Adipose tissue (tissue), 3 donors: ENCODE results near the gene TMEM132D. TPM values are rescaled to one million over a fixed set of nuclear protein-coding genes. Genes with fewer than 3 reads are reported as not detected.

Experiments used
- H3K27ac ChIP-seq: one replicate; pipeline ENCODE4 v1.5.1; 2013; ENCODE audit warnings: low read depth, low read length
- WGBS, 3 donors: extraction: QIAGEN DNeasy Blood & Tissue Kit; methylation state at CpG; one replicate each; pipeline ENCODE4 v1.1.7; 2013; 5-methylcytosine and 5-hydroxymethylcytosine counted together
- polyA plus RNA-seq, 3 donors: library from polyadenylated mRNA; stranded (reverse); fragments of 200-250 nt; gene quantifications; one replicate each; pipeline ENCODE4 v1.2.3, GENCODE V29; 2013
- donor health status: healthy with polysubstance abuse.
- donor health status: Bipolar disorder and iron deficiency.
- donor health status: healthy.

The TMEM132D gene
- polyA plus RNA-seq, 3 donors, result 0.11 to 0.13 TPM; not detected in 1

DNA sequence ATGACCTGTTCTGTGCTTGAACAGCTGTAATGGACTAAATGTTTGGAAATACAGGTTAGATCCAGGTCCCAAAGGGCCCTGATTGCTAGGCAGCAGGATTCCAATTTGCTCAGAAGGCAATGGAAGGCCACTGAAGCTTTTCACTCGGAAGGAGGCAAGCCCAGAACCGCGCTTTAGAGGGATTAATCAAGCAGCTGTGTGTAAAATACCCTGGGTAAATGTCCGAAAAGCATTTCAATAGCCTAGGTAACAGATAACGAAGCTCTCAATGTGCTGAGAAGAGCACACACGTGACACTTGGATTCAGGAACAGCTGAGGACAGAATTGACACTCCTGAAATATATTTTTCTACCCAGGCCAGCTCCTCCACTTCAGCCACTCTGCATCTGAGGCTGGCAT lies 436.1 kb downstream of the TMEM132D start:
- WGBS, 3 donors, result 49 to 85% (median 78%) methylated on average over 6 of the region's 6 CpGs
- H3K27ac ChIP-seq, result no peak overlapping the region

DNA sequence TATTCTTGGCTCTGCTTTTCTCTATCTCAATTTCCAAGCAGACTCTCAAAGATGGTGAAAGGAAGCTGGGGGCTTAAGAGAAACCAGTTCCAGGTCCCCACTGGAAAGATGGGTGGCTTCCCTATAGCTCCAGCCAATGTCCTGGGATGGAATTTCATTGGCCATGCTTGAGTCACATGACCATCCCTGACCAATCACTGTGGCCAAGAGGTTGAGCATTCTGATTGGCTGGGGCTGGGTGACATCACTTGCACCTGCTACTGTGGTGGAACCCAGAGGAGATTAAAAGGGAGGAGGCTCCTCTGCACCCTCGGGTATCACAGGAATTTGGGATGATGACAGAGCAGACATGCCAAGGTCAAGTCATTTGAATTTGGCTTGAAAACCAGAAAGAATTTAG lies 436.5 kb downstream of the TMEM132D start:
- 50 to 59% (median 52%) methylated on average over 1 of the region's 1 CpG for WGBS, 3 donors

DNA sequence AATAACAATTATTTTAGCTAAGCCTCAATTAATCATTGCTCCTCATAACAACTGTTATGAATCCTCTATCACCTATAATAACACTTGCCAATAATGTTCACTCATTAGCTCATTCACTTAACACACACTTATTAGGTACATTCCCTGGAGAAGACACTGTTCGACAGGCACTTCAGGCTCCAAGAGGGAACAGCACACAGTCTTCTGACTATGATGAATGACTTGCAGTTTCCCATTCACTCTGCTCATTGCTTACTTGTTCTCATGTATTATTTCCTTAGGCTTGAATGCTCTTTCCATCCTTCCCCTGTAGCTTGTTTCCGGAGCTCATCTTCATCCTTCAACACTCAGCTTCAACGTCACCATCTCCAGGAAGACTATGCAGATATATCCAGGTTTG lies 437.3 kb downstream of the TMEM132D start:
- H3K27ac ChIP-seq, result no peak overlapping the region
- 63 to 67% (median 64%) methylated on average over 3 of the region's 3 CpGs for WGBS, 3 donors

More for the DNA sequence above, 436.5 kb downstream of the TMEM132D start:
- H3K27ac ChIP-seq, result no peak overlapping the region

DNA sequence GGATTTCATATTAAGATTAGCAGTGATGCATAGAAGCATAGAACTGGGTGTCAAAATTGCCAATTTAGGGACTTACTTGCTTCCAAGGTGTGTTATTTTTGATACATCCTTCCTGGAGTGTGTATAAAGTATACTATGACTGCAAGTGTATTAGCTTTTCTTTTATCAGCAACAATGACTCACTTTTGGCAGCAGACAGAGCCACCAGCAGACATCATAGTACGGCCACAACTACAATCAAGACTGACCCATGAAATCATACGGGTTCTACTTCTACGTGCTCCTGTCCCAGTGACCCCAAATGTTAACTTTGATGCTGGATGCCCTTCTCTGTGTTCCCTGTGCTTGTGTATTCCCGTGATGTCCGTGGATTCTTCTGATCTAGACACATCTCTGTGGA lies 443.9 kb downstream of the TMEM132D start:
- no peak overlapping the region for H3K27ac ChIP-seq
- WGBS, 3 donors, result 73 to 80% (median 75%) methylated on average over 5 of the region's 5 CpGs

DNA sequence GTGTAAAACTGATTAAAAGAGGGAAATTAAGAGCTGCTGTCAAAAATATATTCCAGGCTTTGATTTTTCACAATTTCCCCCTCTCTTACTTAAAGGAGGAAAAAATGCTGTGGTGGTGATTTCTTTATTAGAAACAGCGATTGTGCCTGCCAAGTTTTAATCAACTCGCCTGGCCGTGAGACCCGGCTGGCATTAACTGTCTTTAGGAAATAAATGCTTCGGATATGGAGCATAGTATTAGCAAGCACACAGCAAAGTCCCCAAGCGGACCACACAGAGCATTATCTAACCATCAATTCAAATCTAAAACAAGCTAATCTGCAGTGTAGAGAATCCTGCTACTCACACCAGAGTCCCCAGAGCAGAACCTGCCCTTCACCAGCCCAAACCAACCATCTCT lies 457.1 kb downstream of the TMEM132D start:
- H3K27ac ChIP-seq, result no peak overlapping the region
- WGBS, 3 donors, result 65 to 70% (median 67%) methylated on average over 6 of the region's 6 CpGs

DNA sequence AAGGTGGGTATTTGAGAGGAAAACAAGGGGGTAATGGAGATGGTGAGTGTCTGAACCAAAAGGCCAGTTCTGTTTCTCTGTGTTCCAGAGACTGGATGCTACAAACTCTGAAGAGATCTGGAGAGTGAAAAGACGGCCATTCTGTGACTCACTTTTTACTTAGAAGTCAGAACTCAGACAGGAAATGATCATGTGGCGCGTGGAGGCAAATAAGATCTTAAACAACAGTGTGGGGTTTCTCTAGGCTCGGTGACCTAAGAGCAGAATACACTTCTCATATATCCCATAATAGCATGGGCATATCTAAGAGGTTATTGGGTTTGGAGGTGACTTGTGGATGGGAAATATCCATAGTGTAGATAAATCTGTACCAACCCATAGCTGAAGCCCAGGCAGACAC lies 463.5 kb downstream of the TMEM132D start:
- 65 to 74% (median 72%) methylated on average over 4 of the region's 4 CpGs for WGBS, 3 donors
- no peak overlapping the region for H3K27ac ChIP-seq

DNA sequence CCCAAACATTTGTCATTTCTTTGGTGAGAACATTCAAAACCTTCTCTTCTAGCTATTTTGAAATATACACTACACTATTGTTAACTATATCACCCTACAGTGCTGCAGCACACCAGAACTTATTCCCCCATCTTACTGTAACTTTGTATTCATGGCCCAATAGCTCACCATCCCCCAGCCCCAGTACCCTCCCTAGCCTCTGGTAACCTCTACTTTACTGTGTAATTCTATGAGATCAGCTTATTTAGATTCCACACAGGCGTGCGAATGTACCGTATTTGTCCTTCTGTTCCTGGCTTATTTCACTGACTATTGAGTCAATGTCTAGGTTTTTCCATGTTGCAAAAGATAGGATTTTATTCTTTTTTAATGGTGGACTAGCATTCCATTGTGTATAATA lies 469.0 kb downstream of the TMEM132D start:
- no peak overlapping the region for H3K27ac ChIP-seq
- 90 to 94% (median 92%) methylated on average over 3 of the region's 3 CpGs for WGBS, 3 donors

DNA sequence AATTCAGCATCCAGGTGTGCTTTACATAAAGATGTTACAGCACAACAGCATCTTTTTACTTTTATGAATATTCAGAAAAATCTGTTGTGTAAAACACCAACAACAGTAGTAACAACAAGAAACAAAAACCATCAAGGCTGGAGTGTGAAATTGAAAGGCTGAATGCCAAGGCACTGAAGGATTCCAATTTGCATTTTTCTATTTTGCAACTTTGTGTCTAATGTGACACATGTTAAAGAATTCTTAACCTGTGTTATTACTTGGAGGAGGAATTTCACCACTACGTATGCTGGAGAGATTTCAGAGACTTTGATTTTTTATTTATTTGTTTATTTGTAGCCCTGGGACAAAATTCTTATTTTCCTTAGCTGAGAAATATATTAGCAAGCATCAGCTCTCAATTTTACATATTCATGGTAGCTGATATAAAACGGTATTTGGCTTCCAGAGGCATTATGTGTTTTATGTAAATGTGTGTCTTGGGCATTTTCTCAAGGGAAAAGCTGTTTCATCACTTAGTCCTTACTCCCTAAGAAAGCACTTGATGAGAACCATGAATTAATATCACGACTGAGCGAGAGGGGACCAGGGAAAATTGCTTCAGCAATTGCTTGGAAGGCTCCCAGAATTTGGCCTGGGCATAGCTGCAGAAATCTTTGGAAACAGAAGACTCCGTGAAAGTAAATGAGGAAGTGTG lies 475.4 kb downstream of the TMEM132D start:
- 49 to 59% (median 58%) methylated on average over 5 of the region's 5 CpGs for WGBS, 3 donors

DNA sequence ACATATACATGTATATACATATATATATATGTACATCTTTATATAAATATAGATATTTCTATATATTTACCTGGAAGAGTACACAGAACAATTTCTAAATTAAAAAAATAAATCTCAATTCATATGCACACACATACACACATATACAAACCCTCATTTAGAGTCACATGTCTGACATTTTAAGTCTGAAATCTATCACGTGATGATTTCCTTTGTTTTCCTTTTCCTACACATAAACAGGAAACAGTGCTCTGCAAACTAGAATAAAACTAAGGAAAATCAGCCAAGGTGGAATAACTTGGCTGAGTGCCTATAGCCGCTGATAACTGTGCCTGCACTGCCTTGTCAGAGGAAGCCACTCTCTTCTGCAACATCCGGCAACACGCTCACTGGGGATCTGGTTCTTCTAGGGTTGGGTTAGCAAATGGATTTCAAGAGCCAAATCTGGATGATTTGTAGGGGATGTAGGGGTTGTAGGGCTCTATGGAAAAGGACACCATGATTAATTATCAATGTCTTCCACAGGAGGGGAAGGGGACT lies 480.7 kb downstream of the TMEM132D start:
- 32 to 45% (median 43%) methylated on average over 4 of the region's 4 CpGs for WGBS, 3 donors
- no peak overlapping the region for H3K27ac ChIP-seq

More for the DNA sequence above, 475.4 kb downstream of the TMEM132D start:
- no peak overlapping the region for H3K27ac ChIP-seq

DNA sequence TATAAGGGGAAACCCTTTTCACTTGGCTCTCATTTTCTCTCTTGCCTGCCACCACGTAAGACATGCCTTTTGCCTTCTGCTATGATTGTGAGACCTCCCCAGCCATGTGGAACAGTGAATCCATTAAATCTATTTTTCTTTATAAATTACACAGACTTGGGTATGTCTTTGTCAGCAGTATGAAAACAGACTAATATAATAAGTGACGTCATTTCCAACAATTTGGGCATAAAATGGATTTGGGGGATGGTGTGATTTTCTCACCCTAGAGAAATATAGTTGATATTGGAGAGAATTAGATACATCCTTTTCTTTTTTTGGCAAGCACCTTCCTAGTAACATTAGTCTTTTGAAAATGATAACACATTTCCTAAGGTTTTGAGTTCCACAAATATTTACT lies 490.5 kb downstream of the TMEM132D start:
- WGBS, 3 donors, result 55 to 71% (median 66%) methylated on average over 2 of the region's 2 CpGs
- no peak overlapping the region for H3K27ac ChIP-seq

DNA sequence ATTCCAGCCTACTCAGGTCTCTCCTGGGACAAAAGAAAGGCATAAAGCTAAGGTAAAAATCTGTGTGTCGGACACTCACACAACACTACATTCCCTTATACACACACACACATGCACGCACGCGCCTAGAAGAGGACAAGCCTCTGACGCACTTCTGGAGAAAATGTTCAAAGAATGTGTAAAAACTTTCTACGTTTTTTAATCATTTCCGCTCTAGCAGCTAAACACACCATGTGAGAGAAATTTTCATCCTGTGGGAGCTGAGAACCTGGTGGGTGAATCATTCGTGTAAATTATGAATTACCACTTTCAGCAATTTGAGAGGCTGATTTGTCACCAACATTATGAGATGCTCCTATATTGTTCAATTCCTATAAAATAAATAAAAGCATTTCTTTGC lies 494.5 kb downstream of the TMEM132D start:
- 57 to 83% (median 77%) methylated on average over 8 of the region's 8 CpGs for WGBS, 3 donors

DNA sequence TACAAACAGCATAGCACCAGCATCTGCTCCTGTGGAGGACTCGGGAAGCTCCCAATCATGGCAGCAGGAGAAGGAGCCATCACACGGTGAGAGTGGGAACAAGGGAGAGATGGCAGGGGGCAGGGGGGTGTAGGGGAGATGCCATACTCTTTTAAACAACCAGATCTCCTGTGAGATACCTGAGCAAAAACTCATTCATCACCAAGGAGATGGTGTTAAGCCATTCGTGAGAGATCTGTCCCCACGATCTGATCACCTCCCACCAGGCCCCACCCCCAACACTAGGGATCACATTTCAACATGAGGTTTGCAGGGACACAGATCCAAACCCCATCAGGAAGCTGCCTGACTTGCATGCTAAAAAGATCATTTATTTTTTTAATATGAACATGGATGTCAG lies 499.3 kb downstream of the TMEM132D start:
- no peak overlapping the region for H3K27ac ChIP-seq
- 23 to 48% (median 46%) methylated on average over 4 of the region's 4 CpGs for WGBS, 3 donors

More for the DNA sequence above, 494.5 kb downstream of the TMEM132D start:
- no peak overlapping the region for H3K27ac ChIP-seq

DNA sequence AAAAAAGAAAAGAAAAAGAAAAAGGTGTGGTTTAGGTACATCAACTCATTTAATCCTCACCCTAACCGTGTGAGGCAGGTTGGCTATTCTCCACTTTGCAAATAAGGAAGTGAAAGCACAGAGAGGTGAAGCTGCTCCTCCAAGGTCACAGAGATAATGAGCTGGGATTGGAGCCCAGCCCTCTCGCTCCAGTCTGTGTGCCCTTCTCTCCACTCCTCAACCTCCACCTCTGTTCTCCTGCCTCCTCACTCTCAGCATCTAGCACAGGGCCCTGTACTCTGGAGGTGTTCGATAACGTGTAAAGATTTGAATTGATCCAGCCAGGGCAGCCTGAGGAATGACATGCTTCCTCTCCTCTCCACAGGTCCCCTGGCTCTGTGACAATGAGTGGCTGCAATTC lies 502.3 kb downstream of the TMEM132D start:
- WGBS, 3 donors, result 9 to 67% (median 56%) methylated on average over 4 of the region's 4 CpGs

DNA sequence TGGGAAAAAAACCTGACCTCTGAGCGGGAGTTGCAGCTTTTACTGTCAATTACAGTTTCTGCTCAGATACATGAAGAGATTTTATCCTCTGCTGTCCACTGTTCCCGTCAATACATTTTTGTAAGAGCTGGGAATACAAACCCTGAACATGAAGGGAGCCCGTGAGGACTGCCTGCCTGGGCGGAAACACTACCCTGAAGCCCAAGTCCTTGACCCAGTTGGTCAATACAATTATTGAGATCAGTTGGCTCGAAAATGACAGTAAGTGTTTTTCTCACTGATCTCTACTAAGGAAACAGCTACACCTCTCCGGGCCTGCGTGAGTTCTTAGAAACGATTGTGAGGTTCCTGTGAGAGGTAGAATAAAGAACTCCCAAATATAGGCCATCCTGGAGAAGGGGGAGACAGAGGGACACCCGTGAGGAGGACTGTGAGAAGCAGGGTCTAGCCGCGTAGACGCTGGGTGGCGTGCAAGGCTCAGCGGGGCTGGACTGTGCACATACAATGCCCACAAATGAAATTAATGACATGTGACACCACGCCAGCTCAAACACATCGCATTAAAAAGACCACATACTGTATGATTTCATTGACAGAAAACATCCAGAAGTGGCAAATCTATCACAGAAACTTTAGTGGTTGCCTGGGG lies 509.5 kb downstream of the TMEM132D start:
- 59 to 74% (median 73%) methylated on average over 16 of the region's 16 CpGs for WGBS, 3 donors
- H3K27ac ChIP-seq, result no peak overlapping the region

More for the DNA sequence above, 502.3 kb downstream of the TMEM132D start:
- no peak overlapping the region for H3K27ac ChIP-seq

DNA sequence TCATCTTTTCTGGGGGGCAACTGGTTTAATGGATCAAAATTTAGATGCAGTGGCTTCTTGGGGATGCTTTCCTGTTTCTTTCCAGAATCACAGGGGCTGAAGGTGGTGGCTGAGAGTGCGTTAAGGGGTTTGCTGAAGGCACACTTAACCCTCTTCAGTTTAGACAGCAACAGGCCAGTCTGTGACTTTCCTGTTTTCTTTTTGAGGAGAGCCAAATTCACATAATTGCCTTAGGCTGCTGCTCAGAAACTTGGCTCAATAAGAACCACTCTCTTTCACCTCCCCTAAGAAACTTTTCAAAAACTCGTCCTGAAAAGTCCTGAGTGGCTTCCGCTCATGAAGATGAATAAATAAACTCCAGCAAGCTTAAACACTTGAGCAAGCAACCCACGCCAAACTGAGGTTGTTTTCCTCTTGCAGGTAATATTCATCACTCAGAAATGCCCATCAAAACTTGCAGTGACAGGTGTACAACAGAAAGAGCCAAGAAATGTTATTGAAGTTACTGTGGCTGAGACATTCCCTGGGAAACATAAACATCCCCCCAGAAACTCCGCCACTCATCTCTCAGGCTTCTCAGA lies 510.4 kb downstream of the TMEM132D start:
- no peak overlapping the region for H3K27ac ChIP-seq

DNA sequence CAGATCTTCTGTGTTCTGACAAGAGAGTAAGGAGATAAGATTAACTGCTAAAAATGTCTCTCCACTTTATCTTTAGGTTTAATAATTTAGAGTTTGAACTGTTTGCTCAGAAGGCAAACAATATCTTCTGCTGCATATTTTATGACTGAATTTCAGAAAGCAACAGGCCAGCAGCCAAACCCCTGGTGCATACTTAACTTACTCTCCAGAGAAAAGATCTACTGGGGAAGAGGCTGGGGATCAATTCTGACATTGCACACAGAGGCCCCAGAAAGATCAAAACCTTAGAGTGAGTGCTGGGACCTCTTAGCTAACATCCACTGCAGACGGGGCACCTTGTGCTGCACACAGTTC lies 518.2 kb downstream of the TMEM132D start:
- 53 to 71% (median 70%) methylated on average over 1 of the region's 1 CpG for WGBS, 3 donors

More for the DNA sequence above, 510.4 kb downstream of the TMEM132D start:
- WGBS, 3 donors, result 54 to 59% (median 54%) methylated on average over 5 of the region's 5 CpGs

DNA sequence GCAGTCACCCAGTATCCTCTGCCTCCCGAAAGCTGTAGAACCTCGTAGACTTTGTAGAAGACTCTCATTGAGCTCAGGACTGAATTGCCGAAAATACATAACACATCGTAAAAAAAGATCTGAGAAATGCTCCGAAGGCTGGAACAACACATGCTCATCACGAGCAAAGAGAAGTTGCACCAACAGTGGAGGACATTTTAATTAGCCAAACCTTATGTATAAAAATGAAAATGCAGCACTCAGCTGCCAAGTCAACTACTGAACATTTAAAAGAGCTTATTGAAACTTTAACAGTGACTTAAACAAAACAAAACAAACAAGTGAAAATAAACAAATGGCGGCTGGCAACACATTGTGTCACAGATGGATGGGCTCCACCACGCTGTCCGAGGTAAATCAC lies 519.9 kb downstream of the TMEM132D start:
- H3K27ac ChIP-seq, result no peak overlapping the region
- WGBS, 3 donors, result 79 to 83% (median 82%) methylated on average over 9 of the region's 9 CpGs

More for the DNA sequence above, 518.2 kb downstream of the TMEM132D start:
- no peak overlapping the region for H3K27ac ChIP-seq

DNA sequence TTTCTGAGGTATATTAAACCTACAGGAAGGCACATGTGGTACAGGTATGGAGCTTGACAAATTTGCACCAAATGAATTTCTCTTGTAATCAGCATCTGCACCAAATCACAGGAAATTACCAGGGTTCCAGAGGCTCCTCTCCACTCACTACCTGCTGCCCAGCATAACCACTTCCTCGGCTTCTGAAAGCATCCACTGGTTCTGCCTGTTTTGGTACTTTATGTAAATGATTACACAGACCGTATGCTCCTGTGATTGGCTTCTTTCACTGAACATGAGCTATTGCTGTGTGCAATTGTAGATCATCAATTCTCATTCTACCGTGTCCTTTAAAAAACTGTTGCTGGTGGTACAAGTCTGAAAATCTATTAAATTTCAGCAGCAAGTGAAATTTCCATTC lies 522.1 kb downstream of the TMEM132D start:
- WGBS, 3 donors, result 14 to 69% (median 57%) methylated on average over 3 of the region's 3 CpGs
- no peak overlapping the region for H3K27ac ChIP-seq

DNA sequence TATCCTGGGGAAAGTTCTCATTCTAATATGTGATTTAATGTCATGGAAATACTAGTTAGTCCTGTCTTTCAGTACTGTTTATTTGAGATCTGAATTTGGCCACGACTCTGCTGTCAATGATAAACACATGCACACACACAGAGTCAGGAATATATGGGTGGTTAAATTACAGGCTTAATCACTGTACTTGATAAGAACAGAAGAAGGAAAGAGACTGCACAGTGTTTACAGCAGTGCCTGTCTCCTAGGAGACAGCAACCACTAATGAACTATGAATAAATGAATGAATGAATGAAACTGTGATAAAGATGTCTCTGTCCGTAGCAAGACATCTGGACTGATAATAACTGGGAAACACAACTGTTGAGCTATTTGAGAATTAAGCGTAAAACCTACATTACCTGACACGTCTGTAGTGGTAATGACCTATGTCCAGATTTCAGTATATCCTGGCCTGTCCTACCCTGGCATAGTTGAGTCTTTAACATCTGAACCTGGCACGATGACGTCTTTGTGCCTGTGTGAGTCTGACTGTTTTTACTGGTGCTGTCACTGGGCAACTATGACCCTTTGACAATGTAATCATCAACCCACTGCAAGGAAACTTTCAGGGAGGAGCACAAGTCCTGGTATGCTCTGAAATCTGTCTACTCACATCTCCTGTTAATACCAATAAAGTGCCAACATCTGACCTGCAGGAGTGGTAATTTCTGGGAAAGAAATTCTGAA lies 524.6 kb downstream of the TMEM132D start:
- H3K27ac ChIP-seq, result no peak overlapping the region
- 56 to 77% (median 64%) methylated on average over 6 of the region's 6 CpGs for WGBS, 3 donors
